BE2C (cell line): ENCODE results near the gene MYO18B.

Experiments used
- DNase-seq: peaks from one replicate; pipeline ENCODE4 v3.0.0-alpha.2; 2020
- H3K27me3 ChIP-seq: fragments of 250-450 bp; sonication (Bioruptor Pico); 2 replicates; pipeline ENCODE4 v1.5.1; 2020; ENCODE audit warnings: mild to moderate bottlenecking
- H3K36me3 ChIP-seq: fragments of 250-450 bp; sonication (Bioruptor Pico); 2 replicates; pipeline ENCODE4 v1.5.1; 2020; ENCODE audit warnings: mild to moderate bottlenecking
- H3K4me1 ChIP-seq: fragments of 250-450 bp; sonication (Bioruptor Pico); 2 replicates; pipeline ENCODE4 v1.5.1; 2020
- H3K4me3 ChIP-seq: 2 replicates; pipeline ENCODE4 v1.5.1; 2011; ENCODE audit warnings: low read depth, low read length
- H3K9me3 ChIP-seq: fragments of 250-450 bp; sonication (Bioruptor Pico); 2 replicates; pipeline ENCODE4 v1.5.1; 2020
- TF ChIP-seq, protein P1 (sequence below): IDR thresholded peaks from 2 replicates; pipeline ENCODE4 v1.5.1; 2012; ENCODE audit warnings: mild to moderate bottlenecking, low read depth, low read length

The MYO18B gene

DNA sequence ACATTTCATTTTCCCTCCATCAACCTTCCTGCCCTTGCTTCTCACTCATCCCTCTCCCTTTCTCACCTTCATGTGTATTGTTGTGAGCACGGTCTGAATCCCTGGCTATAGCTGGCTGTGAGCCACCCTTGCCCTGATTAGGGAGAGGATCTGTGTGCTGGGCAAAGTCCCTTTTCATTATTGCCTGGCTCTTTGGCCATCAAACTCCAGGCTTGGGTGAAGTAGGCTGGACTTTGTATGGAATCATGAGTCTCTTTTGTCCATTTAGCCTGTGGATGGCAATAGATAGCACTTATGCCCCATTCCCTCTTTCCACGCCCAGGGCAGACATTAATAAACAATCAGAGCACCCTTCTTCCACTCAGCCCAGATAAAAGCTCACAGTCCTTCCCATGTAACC is 6.7 kb downstream of the MYO18B start:
- no peak for DNase-seq
- Histone ChIP-seq H3K9me3 (peaks cover 2% of the 10 kb centered on the region; the same call in 1 of the 2 replicates), H3K4me1 (peaks cover 25% of the 10 kb centered on the region), H3K36me3 (no peaks in the 10 kb centered on the region), H3K27me3 (no peaks in the 10 kb centered on the region), H3K4me3 (no peak overlapping the region)
- TF ChIP-seq, protein P1, sequence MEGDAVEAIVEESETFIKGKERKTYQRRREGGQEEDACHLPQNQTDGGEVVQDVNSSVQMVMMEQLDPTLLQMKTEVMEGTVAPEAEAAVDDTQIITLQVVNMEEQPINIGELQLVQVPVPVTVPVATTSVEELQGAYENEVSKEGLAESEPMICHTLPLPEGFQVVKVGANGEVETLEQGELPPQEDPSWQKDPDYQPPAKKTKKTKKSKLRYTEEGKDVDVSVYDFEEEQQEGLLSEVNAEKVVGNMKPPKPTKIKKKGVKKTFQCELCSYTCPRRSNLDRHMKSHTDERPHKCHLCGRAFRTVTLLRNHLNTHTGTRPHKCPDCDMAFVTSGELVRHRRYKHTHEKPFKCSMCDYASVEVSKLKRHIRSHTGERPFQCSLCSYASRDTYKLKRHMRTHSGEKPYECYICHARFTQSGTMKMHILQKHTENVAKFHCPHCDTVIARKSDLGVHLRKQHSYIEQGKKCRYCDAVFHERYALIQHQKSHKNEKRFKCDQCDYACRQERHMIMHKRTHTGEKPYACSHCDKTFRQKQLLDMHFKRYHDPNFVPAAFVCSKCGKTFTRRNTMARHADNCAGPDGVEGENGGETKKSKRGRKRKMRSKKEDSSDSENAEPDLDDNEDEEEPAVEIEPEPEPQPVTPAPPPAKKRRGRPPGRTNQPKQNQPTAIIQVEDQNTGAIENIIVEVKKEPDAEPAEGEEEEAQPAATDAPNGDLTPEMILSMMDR: no peak

DNA sequence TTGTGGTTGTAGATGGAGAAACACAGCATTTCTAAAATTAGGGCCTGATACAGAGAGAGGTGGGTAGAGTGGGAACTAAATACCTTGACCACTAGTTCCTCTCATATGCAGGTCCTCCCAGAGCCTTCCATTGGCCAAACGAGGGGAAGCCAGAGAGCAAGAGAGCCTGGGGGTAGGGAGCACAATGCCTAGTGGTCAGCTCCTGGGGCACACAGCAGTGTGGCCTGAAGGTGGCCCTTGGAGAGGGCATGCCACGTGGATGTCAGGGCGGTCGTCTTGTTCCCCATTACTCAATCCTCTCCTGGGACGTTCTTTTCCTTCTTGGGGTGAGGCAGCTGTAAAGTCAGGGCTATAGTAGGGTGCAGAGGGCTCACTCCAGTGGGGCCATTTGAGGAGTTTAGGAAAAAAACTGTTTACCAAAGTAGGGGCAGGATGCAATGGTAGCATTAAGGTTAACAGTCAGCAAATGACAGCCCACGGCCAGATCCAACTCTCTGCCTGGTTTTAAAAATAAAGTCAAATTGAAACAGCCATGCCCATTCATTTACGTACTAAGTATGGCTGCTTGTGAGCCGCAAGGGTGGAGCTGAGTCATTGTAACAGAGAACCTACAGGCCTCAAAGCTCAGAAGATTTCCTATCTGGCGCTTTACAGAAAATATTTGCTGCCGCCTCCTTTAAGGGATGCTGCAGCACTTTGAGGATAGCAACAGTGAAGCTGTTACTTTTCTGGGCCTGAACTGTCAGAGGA is 7.6 kb downstream of the MYO18B start:
- Histone ChIP-seq H3K4me3 (no peak overlapping the region), H3K4me1 (peaks cover 25% of the 10 kb centered on the region), H3K9me3 (peaks cover 2% of the 10 kb centered on the region; the same call in 1 of the 2 replicates), H3K27me3 (no peaks in the 10 kb centered on the region), H3K36me3 (no peaks in the 10 kb centered on the region)
- DNase-seq: no peak
- TF ChIP-seq, protein P1: no peak

DNA sequence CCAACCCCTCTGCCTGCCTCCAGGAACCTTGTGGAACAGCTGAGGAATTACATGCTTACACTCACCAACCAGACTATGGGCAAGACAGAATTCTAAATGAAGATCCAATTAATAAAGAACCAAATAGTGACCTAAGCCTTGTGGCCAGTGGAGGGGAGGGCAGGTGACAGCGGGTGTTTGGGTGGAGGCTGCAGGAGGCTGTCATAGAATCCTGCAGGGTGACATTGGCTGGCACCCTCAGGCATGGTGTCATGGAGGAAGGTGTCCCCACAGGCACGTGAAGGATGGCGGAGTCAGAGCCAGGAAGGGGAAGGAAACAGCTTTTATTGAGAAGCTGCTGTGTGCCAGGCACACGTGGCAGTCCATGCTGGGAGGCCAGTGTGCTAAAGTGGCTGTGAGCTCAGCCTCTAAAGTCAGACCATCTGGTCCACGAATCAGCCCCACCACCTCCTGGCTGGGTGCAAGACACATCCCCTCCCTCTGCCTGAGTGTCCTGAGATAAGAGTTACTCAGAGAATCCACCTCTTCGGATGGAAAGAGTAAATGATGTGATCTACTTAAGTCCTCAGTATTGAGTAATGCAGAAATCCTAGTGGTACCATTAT is 8.7 kb downstream of the MYO18B start:
- no peak for DNase-seq
- no peak overlapping the region for H3K4me3 ChIP-seq

DNA sequence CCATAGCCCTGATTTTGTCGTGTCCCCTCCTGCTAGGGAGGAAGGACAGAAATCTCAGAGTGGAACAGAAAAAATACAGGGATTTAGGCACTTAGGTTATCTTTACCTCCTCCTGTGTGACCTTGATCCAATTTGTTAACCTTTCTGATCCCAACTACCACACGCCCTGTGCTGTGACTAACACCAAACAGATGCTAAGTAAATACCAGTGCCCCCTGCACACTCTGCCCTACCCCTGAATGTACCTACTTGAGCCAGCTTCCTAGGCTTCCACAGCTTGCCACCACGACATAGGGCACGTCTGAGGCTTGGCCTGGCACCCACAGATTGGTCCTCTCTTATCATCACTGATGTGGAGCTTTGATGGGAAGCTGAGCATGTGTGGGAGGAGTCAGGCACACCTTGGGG is 9.2 kb downstream of the MYO18B start:
- DNase-seq: no peak
- Histone ChIP-seq H3K9me3 (peaks cover 2% of the 10 kb centered on the region; the same call in 1 of the 2 replicates), H3K36me3 (no peaks in the 10 kb centered on the region), H3K4me3 (no peak overlapping the region), H3K4me1 (peaks cover 15% of the 10 kb centered on the region), H3K27me3 (no peaks in the 10 kb centered on the region)
- TF ChIP-seq, protein P1: no peak

More for the DNA sequence above, 8.7 kb downstream of the MYO18B start:
- no peaks in the 10 kb centered on the region for H3K27me3 ChIP-seq
- TF ChIP-seq, protein P1: no peak
- H3K36me3 ChIP-seq: no peaks in the 10 kb centered on the region
- peaks cover 2% of the 10 kb centered on the region; the same call in 1 of the 2 replicates for H3K9me3 ChIP-seq
- peaks cover 19% of the 10 kb centered on the region for H3K4me1 ChIP-seq

DNA sequence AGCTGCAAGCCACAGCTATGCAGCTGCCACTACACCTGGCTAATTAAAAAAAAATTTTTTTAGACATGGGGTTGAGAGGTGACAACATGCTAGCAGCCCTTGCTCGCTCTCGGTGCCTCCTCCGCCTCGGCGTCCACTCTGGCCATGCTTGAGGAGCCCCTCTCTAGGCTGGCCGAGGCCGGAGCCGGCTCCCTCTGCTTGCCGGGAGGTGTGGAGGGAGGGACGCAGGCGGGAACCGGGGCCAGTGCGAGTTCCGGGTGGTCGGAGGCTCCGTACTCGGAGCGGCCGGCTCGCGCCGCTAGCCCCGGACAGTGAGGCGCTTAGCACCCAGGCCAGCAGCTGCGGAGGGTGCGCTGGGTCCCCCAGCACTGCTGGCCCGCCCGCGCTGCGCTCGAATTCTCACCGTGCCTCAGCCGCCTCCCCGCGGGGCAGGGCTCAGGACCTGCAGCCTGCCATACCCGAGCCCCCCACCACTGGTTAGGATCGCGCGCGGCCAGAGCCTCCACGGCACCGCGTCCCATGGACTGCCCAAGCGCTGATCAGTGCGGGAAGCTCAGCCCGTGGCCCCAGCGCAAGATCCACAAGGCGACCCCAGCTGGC is 10.7 kb downstream of the MYO18B start:
- no peaks in the 10 kb centered on the region for H3K36me3 ChIP-seq
- DNase-seq: no peak
- H3K4me1 ChIP-seq: peaks cover 9% of the 10 kb centered on the region
- no peak overlapping the region for H3K4me3 ChIP-seq
- peaks cover 2% of the 10 kb centered on the region; the same call in 1 of the 2 replicates for H3K9me3 ChIP-seq
- H3K27me3 ChIP-seq: no peaks in the 10 kb centered on the region
- TF ChIP-seq, protein P1: no peak
